HG03045 (cell line): Measurements from ENCODE around the gene PPP1R26.
"Not testable (repeated sequence)": the region's sequence is repeated elsewhere in the genome, so short reads cannot be mapped to it uniquely, and the experiment has no call there.

ENCODE experiments used
- ATAC-seq: cut with Tn5 transposase; IDR thresholded peaks from one replicate; pipeline ENCODE4 v1.9.1; 2021; ENCODE audit warnings: mild to moderate bottlenecking, moderate library complexity; ENCODE audit not compliant: unreplicated experiment

Gene PPP1R26

GRCh38 chr9:135504262-135505243, 25.0 kb downstream of the PPP1R26 start:
- ATAC-seq, result no peak

- no peak for ATAC-seq
Observed at GRCh38 chr9:135505406-135506187, 26.0 kb downstream of the PPP1R26 start.

GRCh38 chr9:135506327-135507103, 26.9 kb downstream of the PPP1R26 start:
- no peak for ATAC-seq

GRCh38 chr9:135507104-135508035, 27.8 kb downstream of the PPP1R26 start:
- no peak for ATAC-seq

GRCh38 chr9:135508211-135508820, 28.7 kb downstream of the PPP1R26 start:
- ATAC-seq, result no peak

- ATAC-seq, result no peak
Observed at GRCh38 chr9:135509458-135509857, 29.9 kb downstream of the PPP1R26 start.

- ATAC-seq, result no peak
Observed at GRCh38 chr9:135512241-135512603, 32.6 kb downstream of the PPP1R26 start.

GRCh38 chr9:135512904-135513303, 33.3 kb downstream of the PPP1R26 start:
- ATAC-seq, result no peak

GRCh38 chr9:135513351-135513846, 33.8 kb downstream of the PPP1R26 start:
- no peak for ATAC-seq

GRCh38 chr9:135513906-135514305, 34.3 kb downstream of the PPP1R26 start:
- not testable (repeated sequence) for ATAC-seq

- no peak for ATAC-seq
Observed at GRCh38 chr9:135514342-135515082, 34.9 kb downstream of the PPP1R26 start.

GRCh38 chr9:135515083-135515951, 35.7 kb downstream of the PPP1R26 start:
- ATAC-seq, result no peak

- ATAC-seq, result no peak
Observed at GRCh38 chr9:135516132-135516860, 36.7 kb downstream of the PPP1R26 start.

GRCh38 chr9:135517407-135517822, 37.8 kb downstream of the PPP1R26 start:
- no peak for ATAC-seq

- ATAC-seq, result no peak
Observed at GRCh38 chr9:135519179-135519971, 39.8 kb downstream of the PPP1R26 start.

- no peak for ATAC-seq
Observed at GRCh38 chr9:135520916-135521607, 41.5 kb downstream of the PPP1R26 start, which contains the start of gene LCN1. LCN1 (plus strand) TSS chr9:135521440; CDS start chr9:135521498, 58 bp downstream.
